ENCODE measurements around the gene MEIOSIN.

GRCh38 chr19:45793178-45793564 is 59.9 kb downstream of the MEIOSIN start:
- TF ChIP-seq CTCF (conservative IDR thresholded peaks at IDR 0.05; ENCODE audit: low read length) (no peak), EZH2phosphoT487 (IDR thresholded peaks at IDR 0.05; ENCODE audit: borderline replicate concordance, low read depth, low read length) (no peak)

Data from OCI-LY7 (cell line).